Measurements from ENCODE around the gene BEST4. TPM values are rescaled to one million over a fixed set of nuclear protein-coding genes. Genes with fewer than 3 reads are reported as not detected.
A peak's percentile ranks its signal among the peaks of the same experiment; 100 is the strongest.

Gene BEST4
- total and polyA plus RNA-seq, 5 donors from 2014 or later, result 0.20 to 0.88 (median 0.67) TPM; not detected in 1

GRCh38 chr1:44808063-44808937 is 20.3 kb upstream of the BEST4 start, which contains the start of gene BTBD19:
Gene BTBD19, plus strand, starts transcription at chr1:44808523. Its CDS starts 298 bp downstream, at chr1:44808821.
- Histone ChIP-seq H3K27ac (ENCODE audit: insufficient read depth, low read length, poor library complexity, severe bottlenecking) (peak within 1 kb of the TSS; percentile 97), H3K36me3 (ENCODE audit: control insufficient read depth, insufficient read depth, low read length) (peaks cover 36% of the 10 kb centered on the region), H3K9me3 (ENCODE audit: control insufficient read depth in 2 of 2, low read length in 2 of 2) (no peaks in the 10 kb centered on the region), H3K4me3 (ENCODE audit: low read depth, low read length) (peak within 1 kb of the TSS; percentile 53), H3K27me3 (ENCODE audit: control insufficient read depth, insufficient read depth, low read length) (no peaks in the 10 kb centered on the region), H3K4me1 (ENCODE audit: control insufficient read depth, insufficient read depth, low read length, poor library complexity, severe bottlenecking) (peaks cover 86% of the 10 kb centered on the region)
- DNase-seq (peak; percentile 21 to 60 (median 45)), ATAC-seq (ENCODE audit: low read depth in 2 of 2) (no peak)
- Mint-ChIP-seq H3K4me1 (peaks cover 6 to 88% (median 38%) of the 10 kb centered on the region in 4 donors), H3K36me3 (peaks cover 24% of the 10 kb centered on the region), H3K27me3 (peaks cover 7% of the 10 kb centered on the region), H3K4me3 (peak within 1 kb of the TSS; percentile 85 to 95 (median 90)), H3K27ac (peak within 1 kb of the TSS; percentile 99 to 100 (median 99)), H3K9me3 (no peaks in the 10 kb centered on the region)

GRCh38 chr1:44807364-44808062 is 19.5 kb upstream of the BEST4 start:
- Histone ChIP-seq H3K27me3 (ENCODE audit: control insufficient read depth, insufficient read depth, low read length) (no peaks in the 10 kb centered on the region), H3K4me1 (ENCODE audit: control insufficient read depth, insufficient read depth, low read length, poor library complexity, severe bottlenecking) (peaks cover 86% of the 10 kb centered on the region), H3K27ac (ENCODE audit: insufficient read depth, low read length, poor library complexity, severe bottlenecking) (peak overlapping the region; percentile 97), H3K36me3 (ENCODE audit: control insufficient read depth, insufficient read depth, low read length) (peaks cover 44% of the 10 kb centered on the region), H3K9me3 (ENCODE audit: control insufficient read depth in 2 of 2, low read length in 2 of 2) (no peaks in the 10 kb centered on the region), H3K4me3 (ENCODE audit: low read depth, low read length) (peak overlapping the region; percentile 53)
- DNase-seq (peak; percentile 85 to 98 (median 88)), ATAC-seq (ENCODE audit: low read depth in 2 of 2) (peak; percentile 59 to 64)
- H3K27me3 Mint-ChIP-seq, result peaks cover 7% of the 10 kb centered on the region
- no peaks in the 10 kb centered on the region for H3K9me3 Mint-ChIP-seq
- H3K4me1 Mint-ChIP-seq, result peaks cover 6 to 92% (median 43%) of the 10 kb centered on the region in 4 donors
- H3K4me3 Mint-ChIP-seq, result peak overlapping the region; percentile 73 to 95 (median 90)
- H3K36me3 Mint-ChIP-seq, result peaks cover 31% of the 10 kb centered on the region
- H3K27ac Mint-ChIP-seq, result peak overlapping the region; percentile 99 to 100 (median 99)

GRCh38 chr1:44806704-44807363 is 18.9 kb upstream of the BEST4 start, which contains the start of gene DYNLT4:
Gene DYNLT4, minus strand, starts transcription at chr1:44807351. Its CDS starts 683 bp downstream, at chr1:44806668.
- peak in 1 of 2 donors; percentile 0 for ATAC-seq (ENCODE audit: low read depth in 2 of 2)

GRCh38 chr1:44806025-44806703 is 18.2 kb upstream of the BEST4 start:
- Mint-ChIP-seq H3K27me3 (peaks cover 7% of the 10 kb centered on the region), H3K4me1 (peaks cover 9 to 87% (median 39%) of the 10 kb centered on the region in 4 donors), H3K4me3 (peak overlapping the region in 1 of 4 donors; percentile 95), H3K27ac (peak overlapping the region; percentile 99 to 100 (median 99)), H3K36me3 (peaks cover 38% of the 10 kb centered on the region), H3K9me3 (no peaks in the 10 kb centered on the region)
- Histone ChIP-seq H3K36me3 (ENCODE audit: control insufficient read depth, insufficient read depth, low read length) (peaks cover 50% of the 10 kb centered on the region), H3K4me1 (ENCODE audit: control insufficient read depth, insufficient read depth, low read length, poor library complexity, severe bottlenecking) (peaks cover 83% of the 10 kb centered on the region), H3K4me3 (ENCODE audit: low read depth, low read length) (no peak overlapping the region), H3K9me3 (ENCODE audit: control insufficient read depth in 2 of 2, low read length in 2 of 2) (no peaks in the 10 kb centered on the region), H3K27me3 (ENCODE audit: control insufficient read depth, insufficient read depth, low read length) (no peaks in the 10 kb centered on the region), H3K27ac (ENCODE audit: insufficient read depth, low read length, poor library complexity, severe bottlenecking) (peak overlapping the region; percentile 97)
- DNase-seq, result no peak
- no peak for ATAC-seq (ENCODE audit: low read depth in 2 of 2)

More at GRCh38 chr1:44806704-44807363, 18.9 kb upstream of the BEST4 start, which contains the start of gene DYNLT4:
- Histone ChIP-seq H3K9me3 (ENCODE audit: control insufficient read depth in 2 of 2, low read length in 2 of 2) (no peaks in the 10 kb centered on the region), H3K4me3 (ENCODE audit: low read depth, low read length) (peak within 1 kb of the TSS; percentile 53), H3K36me3 (ENCODE audit: control insufficient read depth, insufficient read depth, low read length) (peaks cover 50% of the 10 kb centered on the region), H3K27ac (ENCODE audit: insufficient read depth, low read length, poor library complexity, severe bottlenecking) (peak within 1 kb of the TSS; percentile 97), H3K27me3 (ENCODE audit: control insufficient read depth, insufficient read depth, low read length) (no peaks in the 10 kb centered on the region), H3K4me1 (ENCODE audit: control insufficient read depth, insufficient read depth, low read length, poor library complexity, severe bottlenecking) (peaks cover 88% of the 10 kb centered on the region)
- DNase-seq, result peak in 1 of 3 donors; percentile 27
- H3K36me3 Mint-ChIP-seq, result peaks cover 36% of the 10 kb centered on the region
- peak within 1 kb of the TSS; percentile 99 to 100 (median 99) for H3K27ac Mint-ChIP-seq
- H3K9me3 Mint-ChIP-seq, result no peaks in the 10 kb centered on the region
- H3K27me3 Mint-ChIP-seq, result peaks cover 7% of the 10 kb centered on the region
- H3K4me1 Mint-ChIP-seq, result peaks cover 9 to 92% (median 43%) of the 10 kb centered on the region in 4 donors
- H3K4me3 Mint-ChIP-seq, result peak within 1 kb of the TSS; percentile 73 to 95 (median 90)

GRCh38 chr1:44805311-44806024 is 17.5 kb upstream of the BEST4 start:
- H3K36me3 Mint-ChIP-seq, result peaks cover 41% of the 10 kb centered on the region
- no peaks in the 10 kb centered on the region for H3K27me3 ChIP-seq (ENCODE audit: control insufficient read depth, insufficient read depth, low read length)
- peak overlapping the region in 2 of 4 donors; percentile 33 to 83 for H3K4me3 Mint-ChIP-seq
- peaks cover 7% of the 10 kb centered on the region for H3K27me3 Mint-ChIP-seq
- peak overlapping the region; percentile 74 to 92 (median 80) for H3K27ac Mint-ChIP-seq
- H3K9me3 ChIP-seq (ENCODE audit: control insufficient read depth in 2 of 2, low read length in 2 of 2), result no peaks in the 10 kb centered on the region
- no peak for ATAC-seq (ENCODE audit: low read depth in 2 of 2)
- H3K27ac ChIP-seq (ENCODE audit: insufficient read depth, low read length, poor library complexity, severe bottlenecking), result no peak overlapping the region
- peaks cover 76% of the 10 kb centered on the region for H3K4me1 ChIP-seq (ENCODE audit: control insufficient read depth, insufficient read depth, low read length, poor library complexity, severe bottlenecking)
- peaks cover 0 to 1% (median 0%) of the 10 kb centered on the region in 7 donors for H3K9me3 Mint-ChIP-seq
- DNase-seq, result peak in 1 of 3 donors; percentile 29
- H3K4me3 ChIP-seq (ENCODE audit: low read depth, low read length), result no peak overlapping the region
- peaks cover 9 to 80% (median 36%) of the 10 kb centered on the region in 4 donors for H3K4me1 Mint-ChIP-seq
- H3K36me3 ChIP-seq (ENCODE audit: control insufficient read depth, insufficient read depth, low read length), result peaks cover 50% of the 10 kb centered on the region

GRCh38 chr1:44803312-44804095 is 15.5 kb upstream of the BEST4 start:
- Mint-ChIP-seq H3K27ac (peak overlapping the region; percentile 91 to 96 (median 94)), H3K27me3 (no peaks in the 10 kb centered on the region), H3K9me3 (peaks cover 0 to 1% (median 0%) of the 10 kb centered on the region in 7 donors), H3K4me3 (peak overlapping the region; percentile 87 to 98 (median 94)), H3K36me3 (peaks cover 37% of the 10 kb centered on the region), H3K4me1 (peaks cover 4 to 69% (median 29%) of the 10 kb centered on the region in 4 donors)
- H3K4me1 ChIP-seq (ENCODE audit: control insufficient read depth, insufficient read depth, low read length, poor library complexity, severe bottlenecking), result peaks cover 67% of the 10 kb centered on the region
- H3K27ac ChIP-seq (ENCODE audit: insufficient read depth, low read length, poor library complexity, severe bottlenecking), result peak overlapping the region; percentile 52
- ATAC-seq (ENCODE audit: low read depth in 2 of 2) (no peak), DNase-seq (no peak)
- H3K27me3 ChIP-seq (ENCODE audit: control insufficient read depth, insufficient read depth, low read length), result no peaks in the 10 kb centered on the region
- peak overlapping the region; percentile 92 for H3K4me3 ChIP-seq (ENCODE audit: low read depth, low read length)
- H3K36me3 ChIP-seq (ENCODE audit: control insufficient read depth, insufficient read depth, low read length), result peaks cover 50% of the 10 kb centered on the region
- H3K9me3 ChIP-seq (ENCODE audit: control insufficient read depth in 2 of 2, low read length in 2 of 2), result no peaks in the 10 kb centered on the region
